Measurements from ENCODE around the gene KRT83.

The KRT83 gene

GRCh38 chr12:52268212-52268611 lies 53.0 kb downstream of the KRT83 start:
- in situ Hi-C loops (cut with MboI; ENCODE audit: low sequenced_read_pairs), result no loop called here

- in situ Hi-C loops (cut with MboI; ENCODE audit: low sequenced_read_pairs), result no loop called here
Observed at GRCh38 chr12:52267699-52268098, 53.5 kb downstream of the KRT83 start.

GRCh38 chr12:52267266-52267665 lies 53.9 kb downstream of the KRT83 start:
- in situ Hi-C loops (cut with MboI; ENCODE audit: low sequenced_read_pairs), result no loop called here

GRCh38 chr12:52266514-52266913 lies 54.7 kb downstream of the KRT83 start:
- in situ Hi-C loops (cut with MboI; ENCODE audit: low sequenced_read_pairs), result no loop called here

GRCh38 chr12:52264435-52264825 lies 56.8 kb downstream of the KRT83 start:
- in situ Hi-C loops (cut with MboI; ENCODE audit: low sequenced_read_pairs), result no loop called here

Data from HL-60/S4 treated with phorbol 12-myristate 13-acetate at 8.2 ng/mL for 4 days and 3 days (cell line).